Epithelial cell of prostate (primary cell): Measurements from ENCODE around the gene CCDC70.

ENCODE experiments used
- DNase-seq: peaks from one replicate; pipeline ENCODE4 v3.0.0-alpha.2; 2011; ENCODE audit warnings: low read depth, low spot score
- H3K27ac ChIP-seq: fragments of 450-650 bp; 2 replicates; pipeline ENCODE4 v1.5.1; 2017; ENCODE audit warnings: mild to moderate bottlenecking

Gene CCDC70

DNA sequence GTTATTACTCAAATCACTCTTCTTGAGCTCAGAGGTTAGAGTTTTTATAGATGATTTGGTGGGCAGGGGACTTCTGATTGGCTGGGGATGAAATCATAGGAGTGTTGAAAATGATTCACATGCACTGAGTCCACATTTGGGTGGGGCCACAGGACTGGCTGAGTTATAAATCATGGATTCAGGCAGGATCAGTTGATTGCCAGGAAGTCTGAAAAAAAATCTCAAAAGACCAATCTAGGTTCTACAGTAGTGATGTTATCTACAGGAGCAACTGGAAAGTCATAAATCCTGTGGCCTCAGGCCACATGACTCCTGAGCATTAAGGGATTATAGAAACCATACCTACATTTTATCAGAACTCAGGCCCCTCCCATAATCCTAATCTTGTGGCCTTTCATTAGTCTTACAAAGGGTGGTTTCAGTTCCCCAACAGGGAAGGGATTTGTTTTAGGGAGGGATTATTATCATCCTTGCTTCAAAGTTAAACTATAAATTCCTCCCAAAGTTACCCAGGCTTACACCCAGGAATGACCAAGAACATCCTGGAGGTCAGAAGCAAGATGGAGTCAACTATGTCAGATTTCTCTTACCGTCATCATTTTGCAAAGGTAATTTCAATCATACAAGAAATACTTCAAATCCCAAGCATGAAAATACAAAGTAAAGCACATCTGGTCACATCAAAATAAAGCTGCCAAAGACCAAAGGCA lies 5.6 kb upstream of the CCDC70 start:
- peak; percentile 43 for DNase-seq
- H3K27ac ChIP-seq: no peak overlapping the region

DNA sequence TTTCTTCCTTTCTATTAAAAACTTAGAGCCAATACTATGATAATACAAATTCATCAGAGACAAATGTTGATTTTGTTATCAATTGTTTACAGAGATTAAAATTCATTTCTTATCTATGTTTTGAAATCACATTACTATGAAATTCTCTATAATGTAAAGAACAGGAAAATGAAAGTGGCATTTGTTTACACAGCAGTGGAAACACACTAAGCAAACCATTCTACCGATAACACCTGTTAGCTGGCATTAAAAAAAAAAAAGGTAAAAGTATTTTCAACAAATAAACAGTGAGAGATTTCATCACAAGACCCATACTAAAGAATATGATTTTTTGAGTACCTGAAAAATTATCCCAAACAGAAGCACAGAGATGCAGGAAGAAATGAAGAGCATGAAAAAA lies 4.8 kb upstream of the CCDC70 start:
- H3K27ac ChIP-seq: no peak overlapping the region
- no peak for DNase-seq

DNA sequence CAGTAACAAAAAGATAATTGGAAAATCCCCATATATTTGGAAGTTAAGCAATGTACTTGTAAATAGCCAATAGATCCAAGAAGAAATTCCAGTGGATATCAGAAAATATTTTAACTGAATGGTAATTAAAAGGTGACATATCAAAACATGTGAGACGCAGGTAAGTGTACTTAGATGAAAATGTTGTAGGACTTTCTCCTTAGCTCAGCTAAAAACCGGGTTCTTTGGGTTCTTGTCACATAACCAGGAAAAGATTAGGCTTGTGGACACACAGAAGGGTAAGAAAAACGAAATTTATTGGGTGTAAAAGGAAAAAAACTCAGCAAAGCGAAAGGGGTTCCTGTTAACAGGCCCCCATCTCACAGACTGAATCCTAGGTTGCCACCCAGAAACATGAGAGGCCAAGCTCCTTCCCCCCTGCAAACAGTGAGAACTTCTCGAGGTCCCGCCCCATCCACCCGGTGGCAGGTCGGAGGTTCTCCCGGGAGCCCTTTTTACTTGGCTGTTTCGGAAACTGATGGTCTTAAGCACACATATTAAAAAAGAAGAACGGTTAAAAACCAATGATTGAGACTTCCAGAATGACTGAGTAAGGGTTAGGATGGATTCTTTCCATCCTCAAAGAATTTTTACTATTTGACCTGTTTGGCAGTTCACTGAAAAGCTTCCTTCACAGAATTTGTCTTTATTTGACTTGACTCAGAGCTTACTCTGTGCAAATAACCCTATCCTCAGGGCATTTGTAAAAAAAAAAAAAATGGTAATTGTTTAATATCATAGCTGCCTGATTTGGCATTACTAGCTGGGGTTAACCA lies 3.1 kb upstream of the CCDC70 start:
- DNase-seq: no peak
- H3K27ac ChIP-seq: no peak overlapping the region

DNA sequence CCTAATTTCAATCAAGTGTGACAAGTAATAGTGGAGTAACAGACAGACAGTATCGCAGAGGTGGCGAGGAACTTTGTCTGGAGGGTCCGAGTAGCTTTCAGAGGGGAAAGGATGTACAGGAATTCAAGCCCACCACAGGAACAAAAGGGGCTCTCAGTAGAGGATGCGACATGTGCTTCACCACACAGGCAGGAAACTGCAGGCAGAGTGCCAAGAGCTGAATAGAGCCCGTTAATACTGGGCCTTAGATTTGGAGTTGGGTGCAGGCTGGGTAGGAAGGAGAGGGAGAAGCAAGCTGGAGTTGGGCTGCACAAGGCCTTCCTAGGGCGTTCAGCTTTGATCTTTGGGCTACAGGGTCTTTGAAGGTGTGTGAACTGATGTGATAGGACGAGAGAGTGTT lies 1.2 kb downstream of the CCDC70 start:
- no peak overlapping the region for H3K27ac ChIP-seq
- DNase-seq: no peak

DNA sequence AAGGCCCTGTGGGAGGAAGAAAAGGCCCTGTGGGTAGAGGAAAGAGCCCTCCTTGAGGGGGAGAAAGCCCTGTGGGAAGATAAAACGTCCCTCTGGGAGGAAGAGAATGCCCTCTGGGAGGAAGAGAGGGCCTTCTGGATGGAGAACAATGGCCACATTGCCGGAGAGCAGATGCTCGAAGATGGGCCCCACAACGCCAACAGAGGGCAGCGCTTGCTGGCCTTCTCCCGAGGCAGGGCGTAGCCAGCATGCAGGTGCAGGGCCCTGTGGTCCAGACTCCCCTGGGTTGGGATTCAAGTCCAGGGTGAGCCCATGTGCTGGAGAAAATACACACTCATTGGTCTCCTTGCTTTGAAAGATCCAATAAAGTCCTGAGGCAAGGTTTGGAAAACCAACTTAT lies 4.1 kb downstream of the CCDC70 start:
- no peak overlapping the region for H3K27ac ChIP-seq
- no peak for DNase-seq

DNA sequence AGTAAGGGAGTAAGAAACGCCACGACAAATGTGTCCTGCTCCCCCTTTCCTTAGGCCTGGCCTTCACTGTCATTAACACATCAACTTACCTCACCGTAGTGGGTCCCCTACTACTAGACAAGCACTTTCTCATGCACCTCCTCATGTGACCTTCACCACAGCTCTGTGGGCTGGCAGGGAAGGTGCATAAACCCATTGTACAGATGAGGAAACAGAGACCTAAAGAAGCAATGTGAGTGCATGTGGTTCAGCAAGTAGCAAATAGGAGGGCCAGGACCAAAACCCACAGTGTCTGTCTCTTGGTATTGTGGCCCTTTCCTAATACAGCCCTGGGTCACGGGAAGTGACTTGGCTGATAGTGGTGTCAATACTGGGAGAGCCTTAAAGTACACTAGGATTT lies 5.3 kb downstream of the CCDC70 start:
- no peak overlapping the region for H3K27ac ChIP-seq

DNA sequence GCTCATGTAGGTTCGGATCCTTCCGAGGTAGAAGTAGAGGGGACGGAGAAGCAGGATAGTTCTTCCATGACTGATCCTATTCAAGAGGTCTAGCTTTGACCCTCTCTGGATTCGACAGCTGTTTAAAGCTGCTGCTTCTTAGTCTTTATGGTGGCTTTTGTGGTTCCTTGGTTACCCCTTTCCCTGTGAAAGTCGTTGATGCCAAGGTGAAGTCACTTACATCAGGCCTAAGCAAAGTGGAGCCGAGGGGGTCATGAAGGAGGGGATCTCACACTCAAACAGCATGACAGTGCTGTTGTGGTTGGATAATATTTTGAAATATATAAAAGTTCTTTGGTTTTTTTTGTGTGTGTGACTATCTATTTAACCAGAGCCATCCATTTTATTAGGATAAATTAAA lies 8.1 kb downstream of the CCDC70 start:
- no peak for DNase-seq
- H3K27ac ChIP-seq: no peak overlapping the region

More for the DNA sequence above, 5.3 kb downstream of the CCDC70 start:
- DNase-seq: no peak

DNA sequence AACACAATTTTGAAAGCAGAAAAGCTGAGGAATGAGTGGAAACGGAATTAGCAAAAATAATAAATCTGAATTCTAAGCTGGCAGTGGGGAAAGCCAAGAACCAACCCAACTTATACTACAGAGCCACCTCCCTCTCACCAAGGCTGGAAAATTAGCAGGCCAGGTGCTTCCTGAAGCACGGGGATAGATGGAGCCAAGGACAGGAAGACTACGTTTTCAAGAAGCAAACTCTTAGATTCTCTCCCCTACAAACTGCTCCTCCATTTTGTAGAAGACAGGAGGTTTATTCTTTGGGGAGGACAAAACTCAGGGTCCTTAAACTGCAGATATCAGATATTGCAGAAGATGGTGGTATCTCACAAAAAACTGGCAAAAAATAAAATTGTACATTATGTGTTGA lies 8.8 kb downstream of the CCDC70 start:
- no peak for DNase-seq
- no peak overlapping the region for H3K27ac ChIP-seq

DNA sequence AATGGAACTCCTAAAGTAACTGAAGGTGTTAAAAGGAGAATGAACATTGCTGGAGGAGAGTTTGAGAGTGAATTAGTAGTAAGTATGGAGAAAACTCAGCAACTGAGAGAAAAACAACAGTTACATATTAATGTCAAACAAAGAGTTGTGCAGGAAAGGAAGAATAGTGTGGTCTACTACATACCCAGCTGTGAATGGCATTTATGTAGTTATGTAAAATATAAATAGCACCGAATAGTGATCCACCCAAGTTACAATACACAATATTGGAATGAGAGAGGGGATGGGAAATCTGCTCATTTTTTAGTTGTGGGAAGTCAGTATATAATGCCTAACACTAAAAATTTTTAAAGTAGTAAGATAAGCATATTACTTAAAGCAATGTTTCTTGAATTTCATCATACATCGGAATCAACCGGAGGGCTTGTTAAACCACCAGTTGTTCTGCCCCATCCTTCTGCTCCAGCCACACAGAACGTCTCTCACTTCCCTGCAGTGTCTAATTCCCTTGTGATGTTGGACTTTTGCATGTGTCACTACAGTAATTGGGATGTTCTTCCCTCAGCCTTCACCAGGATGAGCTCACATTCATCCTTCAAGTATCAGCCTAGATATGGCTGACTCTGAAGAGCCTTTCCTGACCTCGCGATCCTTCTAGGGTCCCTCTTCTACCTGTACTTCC lies 11.5 kb downstream of the CCDC70 start:
- no peak overlapping the region for H3K27ac ChIP-seq
- DNase-seq: no peak

DNA sequence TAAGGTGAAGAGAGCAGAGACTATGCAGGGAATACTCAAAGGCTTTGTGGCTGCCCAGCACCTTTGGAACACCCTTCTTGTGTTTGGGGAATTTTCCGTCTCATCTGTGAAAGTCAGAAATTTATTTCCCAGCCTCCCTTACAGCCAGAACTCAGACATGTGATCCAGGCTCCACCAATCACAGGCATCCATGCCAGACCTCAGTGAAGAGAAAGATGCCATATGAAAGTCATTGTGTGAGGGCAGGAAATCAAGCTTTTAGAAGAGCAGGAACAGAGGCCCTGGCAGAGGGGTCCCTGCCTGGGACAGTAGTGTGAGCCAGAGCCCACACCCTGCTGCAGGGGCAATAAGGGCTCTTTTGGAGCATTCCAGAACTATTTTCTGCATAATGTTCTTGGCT lies 12.1 kb downstream of the CCDC70 start:
- DNase-seq: no peak
- H3K27ac ChIP-seq: no peak overlapping the region

DNA sequence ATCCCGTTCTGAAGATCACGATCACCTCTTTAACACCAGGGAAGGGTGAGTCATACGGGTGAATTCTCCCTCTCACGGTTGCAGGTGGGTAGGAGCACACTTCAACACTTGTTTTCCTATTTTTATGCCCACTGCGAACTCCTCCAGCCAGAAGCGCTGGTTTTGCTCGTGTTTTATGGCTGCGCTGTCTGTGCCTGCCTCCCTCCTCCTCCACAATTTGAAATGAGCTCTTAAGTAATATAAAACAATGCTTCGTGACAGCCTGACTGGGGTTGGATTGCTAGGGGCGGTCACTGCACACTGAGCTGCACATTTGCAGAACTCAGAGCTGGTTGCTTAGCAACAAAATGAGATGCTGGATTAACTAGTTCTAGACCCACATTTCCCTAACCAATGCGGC lies 12.9 kb downstream of the CCDC70 start:
- DNase-seq: no peak

DNA sequence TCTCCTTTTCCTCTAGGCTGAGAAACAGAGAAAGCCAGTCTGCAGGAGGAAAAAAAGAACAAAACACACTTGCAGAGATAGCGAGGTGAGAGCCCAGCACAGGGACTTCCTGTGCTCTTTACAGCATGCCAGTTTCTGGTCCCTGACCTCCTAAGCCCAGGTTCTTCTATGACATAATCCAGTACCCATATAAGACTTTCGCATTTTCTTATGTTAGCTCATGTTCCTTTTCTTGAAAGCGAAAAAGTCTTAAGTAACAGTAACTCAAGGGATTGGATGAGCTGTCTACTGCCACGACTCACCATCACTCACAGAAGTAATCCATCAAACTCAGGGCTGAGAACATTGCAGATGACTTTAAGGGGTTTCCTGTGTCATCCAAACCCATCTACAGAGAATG lies 17.4 kb downstream of the CCDC70 start:
- no peak overlapping the region for H3K27ac ChIP-seq
- no peak for DNase-seq

More for the DNA sequence above, 12.9 kb downstream of the CCDC70 start:
- H3K27ac ChIP-seq: no peak overlapping the region

DNA sequence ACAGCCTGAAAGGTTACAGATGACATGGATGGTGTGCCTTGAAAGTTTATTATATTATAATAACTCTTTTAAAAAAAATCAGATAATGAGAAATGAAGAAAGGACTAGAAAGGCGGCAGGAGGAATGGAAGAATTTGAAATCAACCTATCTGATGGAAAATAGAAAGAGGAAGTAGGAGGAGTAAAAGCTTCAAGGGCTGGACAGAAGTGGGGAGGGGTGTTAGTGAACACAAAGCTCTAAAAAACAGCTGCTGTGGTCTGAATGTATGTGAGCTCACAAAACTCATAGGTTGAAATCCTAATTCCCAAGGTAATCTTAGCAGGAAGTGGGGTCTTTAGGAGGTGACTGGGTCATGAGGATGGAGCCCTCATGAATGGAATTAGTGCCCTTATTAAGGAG lies 19.5 kb downstream of the CCDC70 start:
- H3K27ac ChIP-seq: no peak overlapping the region
- DNase-seq: no peak

DNA sequence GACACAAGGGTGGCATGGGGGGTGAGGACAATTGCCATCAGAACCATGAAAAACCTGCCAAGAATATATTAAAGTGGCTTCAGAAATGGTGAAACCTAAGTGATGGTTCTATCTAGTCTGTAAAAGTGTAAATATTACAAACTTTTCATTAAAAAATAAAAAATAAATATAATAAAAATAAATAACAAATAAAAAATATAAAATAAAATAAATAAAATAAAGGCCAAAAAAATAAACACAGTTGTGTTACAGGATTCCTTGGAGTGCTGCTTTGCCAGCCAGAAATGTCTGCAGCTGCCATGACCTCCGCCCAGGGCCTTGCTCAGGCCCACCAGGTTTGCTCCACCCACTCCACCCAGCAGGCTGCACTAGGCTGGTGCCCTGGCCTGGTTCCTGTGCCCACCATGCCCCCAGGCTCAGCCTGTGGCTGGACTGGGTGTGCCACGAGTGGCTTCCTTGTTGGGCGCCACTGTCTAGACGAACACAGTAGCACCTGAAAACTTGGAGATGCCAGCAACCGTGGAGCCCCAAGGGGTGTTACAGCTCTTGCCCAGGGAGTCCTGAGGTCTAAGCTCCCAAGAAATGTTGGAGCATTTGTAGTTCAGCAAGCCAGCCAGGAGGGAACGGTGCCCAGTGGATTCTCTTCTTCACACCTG lies 20.9 kb downstream of the CCDC70 start:
- H3K27ac ChIP-seq: no peak overlapping the region
- no peak for DNase-seq

DNA sequence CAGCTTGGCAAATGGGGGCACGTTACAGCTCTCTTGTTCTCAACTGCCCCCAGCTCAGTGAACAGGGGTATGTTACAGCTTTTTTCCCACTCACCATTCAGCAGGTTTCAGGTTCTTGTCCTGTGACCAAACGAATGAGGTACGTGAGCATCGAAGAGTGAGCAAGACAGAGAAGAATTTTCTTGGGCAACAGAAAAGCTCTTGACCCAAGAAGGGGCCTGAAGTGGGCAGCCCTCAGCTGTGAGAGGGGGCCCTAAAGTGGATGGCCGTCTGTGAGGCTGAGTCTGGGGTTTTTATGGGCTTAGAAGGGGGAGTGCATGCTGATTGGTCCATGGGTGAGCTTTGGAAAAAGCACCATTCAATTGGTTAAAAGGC lies 21.4 kb downstream of the CCDC70 start:
- no peak for DNase-seq

DNA sequence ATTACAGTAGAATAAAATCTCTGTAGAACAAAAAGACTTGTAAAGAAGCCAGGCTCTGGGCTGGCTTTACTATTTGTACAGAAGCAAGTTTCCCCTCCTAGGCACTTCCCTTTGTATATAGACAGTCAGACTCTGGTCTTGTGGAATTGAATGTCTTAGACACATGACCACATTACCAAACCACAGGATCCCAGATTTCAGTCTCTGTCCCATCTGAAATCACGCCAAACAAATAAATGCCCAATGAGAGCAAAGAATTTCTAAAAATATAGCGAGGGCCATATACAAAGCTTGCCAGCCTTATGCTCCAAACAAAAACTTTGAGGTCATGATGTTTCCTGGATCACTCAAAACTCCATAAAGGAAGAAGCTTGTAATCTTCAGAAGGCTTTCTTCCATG lies 23.9 kb downstream of the CCDC70 start:
- H3K27ac ChIP-seq: no peak overlapping the region
- no peak for DNase-seq

More for the DNA sequence above, 21.4 kb downstream of the CCDC70 start:
- H3K27ac ChIP-seq: no peak overlapping the region

DNA sequence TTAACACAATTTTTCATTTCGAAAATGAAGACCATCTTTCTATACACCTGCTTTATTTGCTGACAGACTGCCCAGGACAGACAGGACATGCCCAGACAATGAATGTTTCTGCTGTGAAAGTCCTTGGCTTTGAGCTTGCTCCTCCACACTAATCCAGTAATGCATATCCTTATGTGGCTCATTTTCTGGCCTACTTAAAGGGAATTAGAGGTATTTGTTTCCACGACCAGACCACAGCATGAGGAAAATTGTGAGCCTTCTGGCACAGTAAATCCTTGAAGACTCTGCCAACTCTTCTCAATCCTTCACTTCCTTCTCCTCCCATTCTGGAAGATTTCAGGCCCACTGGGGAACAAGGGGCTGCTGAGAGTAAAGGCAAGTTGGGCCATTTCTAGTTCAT lies 25.7 kb downstream of the CCDC70 start:
- H3K27ac ChIP-seq: peak overlapping the region; percentile 32
- DNase-seq: no peak

DNA sequence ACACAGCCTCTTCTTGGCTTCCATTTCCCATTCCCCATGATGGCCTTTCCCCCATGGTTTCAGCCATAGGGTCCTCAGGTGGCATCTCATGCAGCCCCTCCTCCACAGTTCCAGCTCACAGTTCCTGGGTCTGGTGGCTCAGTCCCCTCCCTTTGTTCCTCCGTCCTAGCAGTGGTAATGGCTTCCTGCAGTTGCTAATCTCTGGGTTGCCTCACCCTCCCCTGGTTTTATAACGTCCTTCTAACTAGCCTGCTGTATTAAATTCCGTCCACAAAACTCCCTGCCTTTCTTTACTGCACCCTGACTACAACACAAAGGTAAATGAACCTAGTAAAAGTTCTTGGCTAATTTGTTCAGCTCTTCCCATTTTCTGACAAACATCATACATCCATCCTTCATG lies 30.9 kb downstream of the CCDC70 start:
- H3K27ac ChIP-seq: no peak overlapping the region
- no peak for DNase-seq

DNA sequence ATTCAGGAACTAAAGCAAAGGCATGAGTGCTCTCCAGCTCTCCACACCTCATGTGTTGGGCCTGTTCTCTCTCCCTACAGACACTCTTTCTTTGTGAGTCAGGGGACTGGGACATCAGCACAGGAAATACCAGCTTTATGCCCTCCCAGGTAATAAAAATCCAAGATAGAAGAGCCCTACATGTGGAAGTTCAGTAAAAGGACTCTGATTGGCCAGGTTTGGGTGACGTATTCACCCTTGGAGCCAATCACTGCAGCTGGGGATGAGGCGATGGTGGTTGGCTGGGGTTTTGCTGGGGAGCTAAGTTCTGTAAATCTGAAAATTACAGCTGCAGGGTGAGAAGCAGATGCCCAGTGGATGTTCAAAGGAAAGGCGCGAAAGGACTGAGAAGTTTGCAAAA lies 32.5 kb downstream of the CCDC70 start:
- no peak for DNase-seq
- H3K27ac ChIP-seq: no peak overlapping the region

DNA sequence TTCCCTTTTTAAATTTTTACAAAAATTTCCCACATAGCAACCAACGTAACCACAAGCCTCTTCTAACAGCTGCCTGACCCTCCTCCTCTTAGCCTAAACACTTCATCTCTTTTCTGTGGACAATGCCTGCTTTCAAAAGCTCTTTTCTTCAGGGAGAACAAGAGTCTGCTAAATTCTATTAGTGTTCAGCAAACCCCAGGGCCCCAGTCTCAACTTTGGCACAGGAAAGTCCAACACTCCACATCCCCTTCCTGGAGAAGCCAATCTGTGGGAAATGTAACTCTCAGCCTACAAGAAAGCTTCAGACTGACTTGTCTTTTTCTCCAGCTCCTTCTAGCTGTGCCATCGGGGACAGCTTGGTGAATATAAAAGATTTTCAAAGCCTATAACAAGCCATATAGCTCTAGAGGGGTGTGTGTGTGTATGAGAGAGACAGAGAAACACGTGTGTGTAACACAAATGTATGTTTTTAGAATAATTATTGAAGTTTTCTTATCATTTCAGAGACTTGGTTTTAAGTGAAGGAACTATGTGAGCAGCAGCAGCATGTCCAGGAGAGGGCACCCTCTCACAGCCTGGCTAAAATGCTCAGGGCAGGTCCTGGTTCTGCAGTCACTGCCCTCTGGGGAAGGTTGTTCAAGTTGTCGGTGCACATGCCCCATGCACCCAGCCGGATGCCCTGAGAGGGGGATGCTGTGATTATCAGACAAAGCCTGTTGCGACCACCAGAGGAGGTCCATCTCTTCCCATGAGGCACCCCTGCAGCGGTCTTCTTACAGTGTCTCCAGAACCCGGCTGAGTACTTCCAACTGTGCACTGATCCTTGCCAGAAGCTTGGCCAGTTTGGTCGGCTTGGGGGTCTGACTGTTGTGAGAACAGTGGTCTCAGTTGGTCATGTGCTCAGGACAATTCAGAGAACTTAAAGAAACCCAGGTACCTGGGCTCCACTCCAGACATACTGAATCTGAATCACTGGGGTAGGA lies 34.4 kb downstream of the CCDC70 start:
- DNase-seq: no peak
- H3K27ac ChIP-seq: no peak overlapping the region
